Endothelial cell of umbilical vein (primary cell): Measurements from ENCODE around the gene STATH. TPM values are rescaled to one million over a fixed set of nuclear protein-coding genes. Genes with fewer than 3 reads are reported as not detected.

Source experiments
- polyA plus RNA-seq, 4 experiments: library from polyadenylated mRNA; depleted of rRNA in 3 of 4; stranded (reverse) in 3 of 4; unstranded in 1 of 4; fragments of >200 nt; gene quantifications; 2 replicates each; pipeline versions ENCODE4 v1.2.1 to v1.2.3, GENCODE V29; 2011 to 2012; ENCODE audit warnings: missing spikeins in 1 of 4
- total RNA-seq: library from RNA; stranded (reverse); gene quantifications from 2 replicates; pipeline ENCODE4 v1.2.3, GENCODE V29; 2021

The STATH gene
- total and polyA plus RNA-seq, 2 donors (not counting 3 experiments of a cell fraction or from before 2014, with no cell fraction given): not detected

Other genes with a start within 250 kb of the STATH start
- gene SULT1B1, start 235.3 kb upstream of the STATH start, total RNA-seq: 59.5 and 68.2 TPM in 2 replicates
- 35.2 and 45.0 TPM in 2 replicates for gene SULT1B1, start 235.3 kb upstream of the STATH start, polyA plus RNA-seq
- gene SULT1E1, start 135.8 kb upstream of the STATH start, total RNA-seq: 34.5 and 42.1 TPM in 2 replicates
- 25.8 and 36.9 TPM in 2 replicates for gene SULT1E1, start 135.8 kb upstream of the STATH start, polyA plus RNA-seq
- not detected in 2 replicates for gene CSN1S1, start 64.9 kb upstream of the STATH start, total RNA-seq
- gene CSN1S1, start 64.9 kb upstream of the STATH start, polyA plus RNA-seq: not detected in 2 replicates
- not detected in 2 replicates for gene CSN2, start 30.2 kb upstream of the STATH start, total RNA-seq
- gene CSN2, start 30.2 kb upstream of the STATH start, polyA plus RNA-seq: not detected in 2 replicates
- gene HTN3, start 32.5 kb downstream of the STATH start, total RNA-seq: not detected in 2 replicates
- not detected in 2 replicates for gene HTN3, start 32.5 kb downstream of the STATH start, polyA plus RNA-seq
- not detected in 2 replicates for gene HTN1, start 54.5 kb downstream of the STATH start, total RNA-seq
- not detected in 2 replicates for gene HTN1, start 54.5 kb downstream of the STATH start, polyA plus RNA-seq
- gene PRR27, start 158.3 kb downstream of the STATH start, total RNA-seq: not detected in 2 replicates
- not detected in 2 replicates for gene PRR27, start 158.3 kb downstream of the STATH start, polyA plus RNA-seq
- gene ODAM, start 199.8 kb downstream of the STATH start, total RNA-seq: not detected in 2 replicates
- not detected in 2 replicates for gene ODAM, start 199.8 kb downstream of the STATH start, polyA plus RNA-seq
- gene FDCSP, start 230.2 kb downstream of the STATH start, total RNA-seq: not detected in 2 replicates
- gene FDCSP, start 230.2 kb downstream of the STATH start, polyA plus RNA-seq: not detected in 2 replicates
- not detected in 2 replicates for gene CSN3, start 246.6 kb downstream of the STATH start, total RNA-seq
- gene CSN3, start 246.6 kb downstream of the STATH start, polyA plus RNA-seq: not detected in 2 replicates